Caco-2 (cell line): ENCODE results near the gene CALCOCO1. TPM values are rescaled to one million over a fixed set of nuclear protein-coding genes. Genes with fewer than 3 reads are reported as not detected.

Source experiments
- BruUV-seq: library from RNA; stranded (reverse); fragments of 400-500 nt; replicated peaks from 2 replicates; lab custom pipeline; 2021; lab: Mats Ljungman, UMichigan
- CTCF ChIA-PET: fragments of 300-600 bp; sonication (Branson Sonifier 250); formaldehyde crosslinking; loops from one replicate; lab custom pipeline; 2022; ENCODE audit warnings: antibody characterized with exemption; lab: Charles Lee
- POLR2A ChIA-PET: fragments of 300-600 bp; sonication (Branson Sonifier 250); formaldehyde crosslinking; loops from one replicate; lab custom pipeline; 2022; ENCODE audit warnings: antibody characterized with exemption; lab: Charles Lee
- DNase-seq, 2 experiments: peaks; one replicate each; pipeline versions ENCODE4 v3.0.0 to v3.0.0-alpha.2; 2020 to 2022
- H3K27me3 ChIP-seq: replicated peaks from 2 replicates; pipeline ENCODE4 v1.6.0; 2011; ENCODE audit warnings: low read length; ENCODE audit not compliant: control insufficient read depth, insufficient read depth
- H3K36me3 ChIP-seq: 2 replicates; pipeline ENCODE4 v1.5.1; 2011; ENCODE audit warnings: low read length; ENCODE audit not compliant: control insufficient read depth, insufficient read depth
- H3K4me1 ChIP-seq: fragments of 250-450 bp; sonication (Bioruptor Pico); 2 replicates; pipeline ENCODE4 v1.5.1; 2020; ENCODE audit warnings: mild to moderate bottlenecking
- H3K4me3 ChIP-seq: 2 replicates; pipeline ENCODE4 v1.5.1; 2011; ENCODE audit warnings: low read depth, mild to moderate bottlenecking, control low read depth, low read length
- H3K9me3 ChIP-seq: fragments of 250-450 bp; sonication (Bioruptor Pico); 2 replicates; pipeline ENCODE4 v1.5.1; 2020; ENCODE audit warnings: mild to moderate bottlenecking, moderate library complexity
- H3K27ac Mint-ChIP-seq: one replicate; pipeline ENCODE4 v1.8.0; 2022; ENCODE audit warnings: mixed read lengths; ENCODE audit not compliant: unreplicated experiment
- H3K27me3 Mint-ChIP-seq: one replicate; pipeline ENCODE4 v1.8.0; 2022; ENCODE audit warnings: mixed read lengths; ENCODE audit not compliant: insufficient read depth, unreplicated experiment
- H3K36me3 Mint-ChIP-seq: one replicate; pipeline ENCODE4 v1.8.0; 2022; ENCODE audit warnings: mild to moderate bottlenecking, mixed read lengths; ENCODE audit not compliant: insufficient read depth, unreplicated experiment
- H3K4me1 Mint-ChIP-seq: one replicate; pipeline ENCODE4 v1.8.0; 2022; ENCODE audit warnings: low read depth, mixed read lengths; ENCODE audit not compliant: unreplicated experiment
- H3K4me3 Mint-ChIP-seq: one replicate; pipeline ENCODE4 v1.8.0; 2022; ENCODE audit warnings: mild to moderate bottlenecking, moderate library complexity, mixed read lengths; ENCODE audit not compliant: unreplicated experiment
- H3K9me3 Mint-ChIP-seq: one replicate; pipeline ENCODE4 v1.8.0; 2022; ENCODE audit warnings: mixed read lengths; ENCODE audit not compliant: unreplicated experiment
- CTCF ChIP-seq, 2 experiments: fragments of 200-600 bp in 1 of 2; IDR thresholded peaks; 1 replicate in 1 of 2; 2 replicates in 1 of 2; pipeline versions ENCODE4 v1.5.1 to v1.8.0; 2011 to 2022; ENCODE audit warnings: antibody characterized with exemption in 1 of 2, control low read depth in 1 of 2, inconsistent platforms in 1 of 2, low read depth in 1 of 2, low read length in 1 of 2, mild to moderate bottlenecking in 1 of 2, moderate library complexity in 1 of 2; ENCODE audit not compliant: insufficient read depth in 1 of 2, severe bottlenecking in 1 of 2, unreplicated experiment in 1 of 2
- intact Hi-C: fragments of 100-400 bp; cut with micrococcal nuclease; formaldehyde crosslinking; loops from one replicate; pipeline ENCODE4 v1.10.0; 2022; ENCODE audit not compliant: unreplicated experiment
- total RNA-seq: library from RNA; stranded (reverse); gene quantifications from 2 replicates; pipeline ENCODE4 v1.2.3, GENCODE V29; 2022

The CALCOCO1 gene
- total RNA-seq, 1 experiment from 2014 or later = 19.3 TPM

GRCh38 chr12:53659571-53659981 lies 67.7 kb downstream of the CALCOCO1 start:
- Mint-ChIP-seq H3K4me3 (no peak overlapping the region), H3K27ac (peak overlapping the region; percentile 69), H3K4me1 (peaks cover 17% of the 10 kb centered on the region), H3K36me3 (peaks cover 5% of the 10 kb centered on the region), H3K9me3 (no peaks in the 10 kb centered on the region), H3K27me3 (no peaks in the 10 kb centered on the region)
- no peak for TF ChIP-seq CTCF (IDR thresholded peaks at IDR 0.05; ENCODE audit: insufficient read depth in 1 of 2, low read depth in 1 of 2, low read length in 1 of 2, severe bottlenecking in 1 of 2, unreplicated experiment in 1 of 2)
- Histone ChIP-seq H3K36me3 (no peaks in the 10 kb centered on the region; the same call in 1 of the 2 replicates), H3K4me1 (peaks cover 15% of the 10 kb centered on the region), H3K4me3 (no peak overlapping the region), H3K27me3 (no peaks in the 10 kb centered on the region), H3K9me3 (no peaks in the 10 kb centered on the region)
- CTCF ChIA-PET = interaction anchor here (0.5 to 2.1 kb wide), 3 partner anchors 16 to 366 kb away, joined by 4 to 17 read pairs (median 5); partner anchors contain the start of gene ATP5MC2
- no TSS peak for BruUV-seq
- intact Hi-C loops = no loop called here
- DNase-seq = no peak
- POLR2A ChIA-PET = interaction anchor here (1.3 kb wide), 1 partner anchor 16 kb away, joined by 5 read pairs; no protein-coding TSS in a partner anchor

- TF ChIP-seq CTCF (IDR thresholded peaks at IDR 0.05; ENCODE audit: insufficient read depth in 1 of 2, low read depth in 1 of 2, low read length in 1 of 2, severe bottlenecking in 1 of 2, unreplicated experiment in 1 of 2) = no peak
- peaks cover 17% of the 10 kb centered on the region for H3K4me1 Mint-ChIP-seq
- Histone ChIP-seq H3K4me1 (peaks cover 15% of the 10 kb centered on the region), H3K36me3 (no peaks in the 10 kb centered on the region; the same call in 1 of the 2 replicates), H3K9me3 (no peaks in the 10 kb centered on the region), H3K27me3 (no peaks in the 10 kb centered on the region), H3K4me3 (no peak overlapping the region)
- H3K4me3 Mint-ChIP-seq = no peak overlapping the region
- POLR2A ChIA-PET = interaction anchor here (0.6 to 1.3 kb wide), 2 partner anchors 14 to 16 kb away, joined by 4 to 5 read pairs; no protein-coding TSS in a partner anchor
- no peaks in the 10 kb centered on the region for H3K27me3 Mint-ChIP-seq
- CTCF ChIA-PET = interaction anchor here (0.5 to 2.1 kb wide), 4 partner anchors 17 to 366 kb away, joined by 3 to 17 read pairs (median 4); partner anchors contain the start of gene ATP5MC2
- peak overlapping the region; percentile 69 for H3K27ac Mint-ChIP-seq
- intact Hi-C loops = no loop called here
- peak; percentile 37 to 68 for DNase-seq
- no peaks in the 10 kb centered on the region for H3K9me3 Mint-ChIP-seq
- BruUV-seq = no TSS peak
- peaks cover under 1% of the 10 kb centered on the region for H3K36me3 Mint-ChIP-seq
Observed at GRCh38 chr12:53659011-53659551, 68.2 kb downstream of the CALCOCO1 start.

Other genes with a start within 250 kb of the CALCOCO1 start
- gene MAP3K12, start 228.0 kb downstream of the CALCOCO1 start, total RNA-seq = 2.4 and 3.9 TPM in 2 replicates
- 43.9 and 50.7 TPM in 2 replicates for gene TARBP2, start 226.2 kb downstream of the CALCOCO1 start, total RNA-seq
- 2.4 TPM in 1 of 2 replicates, not detected in the other for gene NPFF, start 220.0 kb downstream of the CALCOCO1 start, total RNA-seq
- 26.9 and 28.7 TPM in 2 replicates for gene ATF7, start 101.1 kb downstream of the CALCOCO1 start, total RNA-seq
- gene ATP5MC2, start 51.4 kb downstream of the CALCOCO1 start, total RNA-seq = 156 and 160 TPM in 2 replicates
- gene CISTR, start 24.5 kb upstream of the CALCOCO1 start, total RNA-seq = not detected in 2 replicates
- 6.4 and 7.3 TPM in 2 replicates for gene HOXC13, start 211.4 kb upstream of the CALCOCO1 start, total RNA-seq
- 9.4 and 10.3 TPM in 2 replicates for gene HOXC12, start 227.5 kb upstream of the CALCOCO1 start, total RNA-seq
- 1.7 and 2.2 TPM in 2 replicates for gene HOXC11, start 245.7 kb upstream of the CALCOCO1 start, total RNA-seq
- 1.6 and 1.9 TPM in 2 replicates for gene HOTAIR, start 247.5 kb upstream of the CALCOCO1 start, total RNA-seq